ENCODE data around the gene STRIP1. TPM values are rescaled to one million over a fixed set of nuclear protein-coding genes. Genes with fewer than 3 reads are reported as not detected.

The STRIP1 gene
- polyA plus RNA-seq, 2 of the 4 experiments (the other 2 are of a cell fraction), result 16.4 to 16.7 TPM

- no peaks in the 10 kb centered on the region for H3K4me1 ChIP-seq
- no peaks in the 10 kb centered on the region for H3K9me3 ChIP-seq
- H3K4me3 ChIP-seq, result no peak overlapping the region
- H3K4me2 ChIP-seq, result no peak overlapping the region
- FAIRE-seq (no peak), DNase-seq (ENCODE audit: low read depth in 1 of 2, low spot score in 1 of 2) (no peak), ATAC-seq (no peak)
- ChIA-PET POLR2A (no interaction called here), CTCF (interaction anchor here (1.2 to 3.3 kb wide), 6 partner anchors 11 to 60 kb away, joined by 3 to 57 read pairs (median 6); no protein-coding TSS in a partner anchor)
- no peak overlapping the region for H3K27ac ChIP-seq
- 60% methylated on average over 7 of the region's 7 CpGs for WGBS (ENCODE audit: missing lambda C conversion rate)
- TF ChIP-seq, protein P1, sequence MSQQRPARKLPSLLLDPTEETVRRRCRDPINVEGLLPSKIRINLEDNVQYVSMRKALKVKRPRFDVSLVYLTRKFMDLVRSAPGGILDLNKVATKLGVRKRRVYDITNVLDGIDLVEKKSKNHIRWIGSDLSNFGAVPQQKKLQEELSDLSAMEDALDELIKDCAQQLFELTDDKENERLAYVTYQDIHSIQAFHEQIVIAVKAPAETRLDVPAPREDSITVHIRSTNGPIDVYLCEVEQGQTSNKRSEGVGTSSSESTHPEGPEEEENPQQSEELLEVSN (IDR thresholded peaks at IDR 0.05; ENCODE audit: borderline replicate concordance, low read depth), result no peak
- TF ChIP-seq POLR2A (IDR thresholded peaks at IDR 0.05; ENCODE audit: low read length) (no peak), MAFK (IDR thresholded peaks at IDR 0.05; ENCODE audit: partially characterized antibody) (no peak), FOXS1 (CRISPR knock-in tag; IDR thresholded peaks at IDR 0.05) (no peak), TP53 (CRISPR knock-in tag; IDR thresholded peaks at IDR 0.05) (no peak), ATOH8 (CRISPR knock-in tag; IDR thresholded peaks at IDR 0.05; ENCODE audit: low read depth) (no peak), REST (IDR thresholded peaks at IDR 0.05) (no peak), FOSL2 (IDR thresholded peaks at IDR 0.05) (no peak), FOSL2 (CRISPR knock-in tag; IDR thresholded peaks at IDR 0.05) (no peak), NR3C1 (IDR thresholded peaks at IDR 0.05) (no peak), HOXB13 (CRISPR knock-in tag; IDR thresholded peaks at IDR 0.05; ENCODE audit: low read depth) (no peak), CEBPB (IDR thresholded peaks at IDR 0.05) (no peak), KDM5A (IDR thresholded peaks at IDR 0.05) (no peak), BHLHE40 (IDR thresholded peaks at IDR 0.05; ENCODE audit: low read depth, low read length) (no peak), CHD2 (IDR thresholded peaks at IDR 0.05; ENCODE audit: low read length, partially characterized antibody) (no peak), FOSB (CRISPR knock-in tag; IDR thresholded peaks at IDR 0.05) (no peak), HOXB5 (CRISPR knock-in tag; IDR thresholded peaks at IDR 0.05) (no peak), KDM1A (IDR thresholded peaks at IDR 0.05; ENCODE audit: low read depth) (no peak)
- TF ChIP-seq, protein P2, sequence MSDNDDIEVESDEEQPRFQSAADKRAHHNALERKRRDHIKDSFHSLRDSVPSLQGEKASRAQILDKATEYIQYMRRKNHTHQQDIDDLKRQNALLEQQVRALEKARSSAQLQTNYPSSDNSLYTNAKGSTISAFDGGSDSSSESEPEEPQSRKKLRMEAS (IDR thresholded peaks at IDR 0.05), result no peak
Observed at GRCh38 chr1:110089561-110090275, 55.3 kb downstream of the STRIP1 start.

- DNase-seq (ENCODE audit: low read depth in 1 of 2, low spot score in 1 of 2), result no peak
- FAIRE-seq, result no peak
- POLR2A ChIA-PET, result no interaction called here
- ATAC-seq, result no peak
- CTCF ChIA-PET, result interaction anchor here (0.7 to 8.1 kb wide), 8 partner anchors 9 to 369 kb away, joined by 3 to 75 read pairs (median 4); no protein-coding TSS in a partner anchor
- Histone ChIP-seq H3K4me1 (no peaks in the 10 kb centered on the region), H3K27ac (no peak overlapping the region), H3K9me3 (no peaks in the 10 kb centered on the region), H3K4me3 (no peak overlapping the region), H3K4me2 (no peak overlapping the region)
- 39% methylated on average over 2 of the region's 2 CpGs for WGBS (ENCODE audit: missing lambda C conversion rate)
- TF ChIP-seq FOSB (CRISPR knock-in tag; IDR thresholded peaks at IDR 0.05), result no peak
- no peak for TF ChIP-seq KDM5A (IDR thresholded peaks at IDR 0.05)
- TF ChIP-seq HDAC2 (IDR thresholded peaks at IDR 0.05), result no peak
- TF ChIP-seq POLR2A (IDR thresholded peaks at IDR 0.05; ENCODE audit: low read length), result no peak
Observed at GRCh38 chr1:110091381-110091780, 57.0 kb downstream of the STRIP1 start.
